SU-DHL-6 (cell line): Measurements from ENCODE around the gene KYAT1.

Source experiments
- H2AFZ ChIP-seq: fragments of 200-600 bp; sonication (generic); 2 replicates; pipeline ENCODE4 v1.6.1; 2014; ENCODE audit warnings: low read depth, mild to moderate bottlenecking, moderate library complexity, mixed read lengths, antibody characterized with exemption, low read length; ENCODE audit not compliant: severe bottlenecking
- H3F3A ChIP-seq: fragments of 200-600 bp; shearing (Covaris generic); 2 replicates; pipeline ENCODE4 v1.6.0; 2016; ENCODE audit warnings: antibody characterized with exemption, mild to moderate bottlenecking; ENCODE audit not compliant: insufficient read depth
- H3K27ac ChIP-seq: fragments of 200-600 bp; sonication (generic); 2 replicates; pipeline ENCODE4 v1.5.1; 2016; ENCODE audit warnings: low read depth, mild to moderate bottlenecking, low read length, moderate library complexity, mixed read lengths
- H3K27me3 ChIP-seq: fragments of 200-600 bp; sonication (generic), shearing (Covaris generic); 2 replicates; pipeline ENCODE4 v1.6.0; 2014; ENCODE audit warnings: mild to moderate bottlenecking, low read length
- H3K36me3 ChIP-seq: fragments of 200-600 bp; sonication (generic); 2 replicates; pipeline ENCODE4 v1.6.1; 2014; ENCODE audit warnings: mild to moderate bottlenecking, low read length, mixed read lengths
- H3K4me2 ChIP-seq: fragments of 300-600, 200-600 bp; shearing (Covaris generic), sonication (generic); 2 replicates; pipeline ENCODE4 v1.6.0; 2014; ENCODE audit warnings: low read length, low read depth, mild to moderate bottlenecking; ENCODE audit not compliant: poor library complexity, severe bottlenecking
- H3K4me3 ChIP-seq: fragments of 200-600 bp; sonication (generic); 2 replicates; pipeline ENCODE4 v1.5.1; 2014; ENCODE audit warnings: antibody characterized with exemption, low read length, mild to moderate bottlenecking, mixed read lengths; ENCODE audit not compliant: insufficient read depth, poor library complexity, severe bottlenecking
- H3K79me2 ChIP-seq: fragments of 200-600 bp; sonication (generic); 2 replicates; pipeline ENCODE4 v1.6.1; 2014; ENCODE audit warnings: mild to moderate bottlenecking, low read length, moderate library complexity; ENCODE audit not compliant: insufficient read depth
- H3K9ac ChIP-seq: fragments of 200-600 bp; sonication (generic); 2 replicates; pipeline ENCODE4 v1.7.0; 2014; ENCODE audit warnings: mild to moderate bottlenecking, low read length
- H3K9me2 ChIP-seq: fragments of 200-600 bp; sonication (generic); replicated peaks from 2 replicates; pipeline ENCODE4 v1.6.1; 2014; ENCODE audit warnings: low read length; ENCODE audit not compliant: insufficient read depth
- H3K9me3 ChIP-seq: fragments of 200-600 bp; sonication (generic); 2 replicates; pipeline ENCODE4 v1.6.1; 2014; ENCODE audit warnings: low read length, mixed read lengths; ENCODE audit not compliant: insufficient read depth
- H4K20me1 ChIP-seq: fragments of 200-600 bp; sonication (generic); 2 replicates; pipeline ENCODE4 v1.6.1; 2014; ENCODE audit warnings: low read depth, mild to moderate bottlenecking, antibody characterized with exemption, low read length, moderate library complexity, mixed read lengths
- EZH2phosphoT487 ChIP-seq: fragments of 200-600 bp; sonication (generic), shearing (Covaris generic); conservative IDR thresholded peaks from 2 replicates; pipeline ENCODE4 v1.6.1; 2018; ENCODE audit warnings: mild to moderate bottlenecking, antibody characterized with exemption, low read length, moderate library complexity, mixed read lengths
- TF ChIP-seq, protein P1 (sequence below): fragments of 200-600 bp; sonication (generic); IDR thresholded peaks from one replicate; pipeline ENCODE4 v1.5.1; 2017; ENCODE audit warnings: antibody characterized with exemption, mild to moderate bottlenecking, low read length, moderate library complexity; ENCODE audit not compliant: insufficient read depth, poor library complexity, severe bottlenecking

KYAT1 gene

DNA sequence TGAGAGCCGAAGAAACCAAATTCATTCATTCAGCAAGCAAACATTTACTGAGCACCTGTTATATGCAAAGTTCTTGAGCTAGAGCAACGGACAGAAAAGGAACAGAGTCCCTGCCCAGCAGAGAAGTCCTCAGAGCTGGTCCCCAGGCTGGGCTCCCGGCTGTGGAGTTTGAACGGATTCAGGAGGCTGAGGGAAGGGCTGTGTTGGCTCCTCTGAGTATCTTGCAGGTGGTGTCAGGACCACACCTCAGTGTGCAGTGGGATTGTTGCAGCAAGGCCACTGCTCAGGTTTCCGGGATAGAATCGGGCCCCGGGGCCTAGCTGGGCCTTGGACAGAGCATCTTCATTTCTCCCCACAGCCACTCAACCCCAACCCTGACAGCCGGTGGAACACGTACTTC lies 89.6 kb downstream of the KYAT1 start:
- H3K9me3 ChIP-seq, result no peaks in the 10 kb centered on the region
- H3K36me3 ChIP-seq, result no peaks in the 10 kb centered on the region
- no peaks in the 10 kb centered on the region for H3K27me3 ChIP-seq
- no peak overlapping the region for H2AFZ ChIP-seq
- H3F3A ChIP-seq, result no peaks in the 10 kb centered on the region
- H3K4me3 ChIP-seq, result no peak overlapping the region
- no peak overlapping the region for H3K4me2 ChIP-seq
- peaks cover 15% of the 10 kb centered on the region for H3K79me2 ChIP-seq
- TF ChIP-seq, protein P1, sequence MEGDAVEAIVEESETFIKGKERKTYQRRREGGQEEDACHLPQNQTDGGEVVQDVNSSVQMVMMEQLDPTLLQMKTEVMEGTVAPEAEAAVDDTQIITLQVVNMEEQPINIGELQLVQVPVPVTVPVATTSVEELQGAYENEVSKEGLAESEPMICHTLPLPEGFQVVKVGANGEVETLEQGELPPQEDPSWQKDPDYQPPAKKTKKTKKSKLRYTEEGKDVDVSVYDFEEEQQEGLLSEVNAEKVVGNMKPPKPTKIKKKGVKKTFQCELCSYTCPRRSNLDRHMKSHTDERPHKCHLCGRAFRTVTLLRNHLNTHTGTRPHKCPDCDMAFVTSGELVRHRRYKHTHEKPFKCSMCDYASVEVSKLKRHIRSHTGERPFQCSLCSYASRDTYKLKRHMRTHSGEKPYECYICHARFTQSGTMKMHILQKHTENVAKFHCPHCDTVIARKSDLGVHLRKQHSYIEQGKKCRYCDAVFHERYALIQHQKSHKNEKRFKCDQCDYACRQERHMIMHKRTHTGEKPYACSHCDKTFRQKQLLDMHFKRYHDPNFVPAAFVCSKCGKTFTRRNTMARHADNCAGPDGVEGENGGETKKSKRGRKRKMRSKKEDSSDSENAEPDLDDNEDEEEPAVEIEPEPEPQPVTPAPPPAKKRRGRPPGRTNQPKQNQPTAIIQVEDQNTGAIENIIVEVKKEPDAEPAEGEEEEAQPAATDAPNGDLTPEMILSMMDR, result no peak
- TF ChIP-seq EZH2phosphoT487, result no peak
- H3K27ac ChIP-seq, result no peak overlapping the region
- no peaks in the 10 kb centered on the region for H3K9me2 ChIP-seq
- no peaks in the 10 kb centered on the region for H4K20me1 ChIP-seq
- no peak overlapping the region for H3K9ac ChIP-seq

DNA sequence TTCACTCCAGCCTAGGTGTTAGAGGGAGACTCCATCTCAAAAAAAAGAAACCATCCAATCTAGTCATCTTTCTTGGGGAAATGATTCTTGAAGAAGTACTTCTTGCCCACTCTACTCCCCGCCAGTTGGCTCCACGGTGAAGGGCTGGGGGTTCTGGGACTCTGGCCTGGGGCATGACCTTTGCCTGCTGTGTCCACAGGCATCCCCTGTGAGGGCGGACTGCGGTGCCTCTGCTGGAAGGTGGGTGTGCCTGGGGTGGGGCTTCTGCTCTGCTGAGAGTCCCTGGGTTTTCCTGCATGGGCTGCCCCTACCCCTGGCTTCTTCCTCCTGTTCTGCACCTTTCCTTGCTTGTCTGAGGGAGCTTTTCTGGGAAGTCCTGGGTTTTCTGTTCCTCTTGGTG lies 91.2 kb downstream of the KYAT1 start:
- Histone ChIP-seq H3K9me3 (no peaks in the 10 kb centered on the region), H2AFZ (no peak overlapping the region), H3K4me3 (no peak overlapping the region), H3K9me2 (no peaks in the 10 kb centered on the region), H3F3A (no peaks in the 10 kb centered on the region), H3K36me3 (no peaks in the 10 kb centered on the region), H3K9ac (no peak overlapping the region), H3K27me3 (no peaks in the 10 kb centered on the region), H3K27ac (no peak overlapping the region), H3K79me2 (peaks cover 15% of the 10 kb centered on the region), H3K4me2 (no peak overlapping the region), H4K20me1 (no peaks in the 10 kb centered on the region)
- TF ChIP-seq, protein P1, result no peak
- no peak for TF ChIP-seq EZH2phosphoT487

DNA sequence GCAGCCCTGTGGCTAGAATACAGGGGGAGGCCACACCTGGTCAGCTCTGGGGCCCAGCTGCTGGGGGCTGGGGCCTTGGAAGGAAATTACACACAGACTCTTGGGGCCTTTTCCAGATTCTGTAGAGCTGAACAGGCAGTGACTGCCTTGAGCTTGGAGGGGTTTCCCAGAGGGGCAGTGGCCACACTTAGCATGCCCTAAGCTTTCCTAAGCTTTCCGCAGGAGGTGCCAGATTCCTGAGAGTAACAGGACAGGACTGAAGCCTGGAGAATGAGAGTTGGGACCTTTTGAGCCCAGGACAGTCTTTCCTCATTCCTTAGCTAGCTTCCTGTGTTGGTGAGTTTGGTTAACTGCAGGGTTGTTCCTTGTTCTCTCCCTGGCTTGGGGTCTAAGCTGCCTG lies 93.3 kb downstream of the KYAT1 start:
- Histone ChIP-seq H3K36me3 (no peaks in the 10 kb centered on the region), H3F3A (no peaks in the 10 kb centered on the region), H3K27ac (no peak overlapping the region), H3K4me3 (no peak overlapping the region), H3K27me3 (no peaks in the 10 kb centered on the region), H3K9me2 (no peaks in the 10 kb centered on the region), H4K20me1 (no peaks in the 10 kb centered on the region), H3K79me2 (peaks cover 15% of the 10 kb centered on the region), H3K9ac (peak overlapping the region; percentile 83), H3K4me2 (peak overlapping the region; percentile 81), H3K9me3 (no peaks in the 10 kb centered on the region), H2AFZ (no peak overlapping the region)
- no peak for TF ChIP-seq EZH2phosphoT487
- TF ChIP-seq, protein P1, result no peak

DNA sequence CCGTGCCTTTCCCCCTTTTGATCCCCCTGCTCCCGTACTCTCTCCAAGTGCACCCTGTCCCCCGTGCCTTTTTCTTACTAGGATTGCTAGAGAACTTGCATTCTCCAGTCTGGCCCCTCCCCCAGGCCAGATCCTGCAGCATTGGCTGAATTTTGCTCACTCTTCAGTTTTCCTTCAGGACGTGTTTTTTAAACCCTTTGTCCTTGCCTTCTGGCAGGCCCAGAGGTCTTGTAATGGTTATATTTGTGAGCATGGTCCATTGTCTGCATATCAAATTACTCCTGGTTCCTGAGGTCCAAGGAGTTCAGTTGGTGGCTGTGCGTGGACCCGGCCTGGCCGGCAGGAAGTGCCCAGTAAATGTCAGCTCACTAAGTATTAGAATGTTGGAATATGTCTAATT lies 94.1 kb downstream of the KYAT1 start:
- no peaks in the 10 kb centered on the region for H3K36me3 ChIP-seq
- peak overlapping the region; percentile 88 for H3K4me3 ChIP-seq
- no peaks in the 10 kb centered on the region for H4K20me1 ChIP-seq
- peak overlapping the region; percentile 20; the same call in 1 of the 2 replicates for H3K27ac ChIP-seq
- no peaks in the 10 kb centered on the region for H3F3A ChIP-seq
- H3K79me2 ChIP-seq, result peaks cover 15% of the 10 kb centered on the region
- no peaks in the 10 kb centered on the region for H3K9me3 ChIP-seq
- TF ChIP-seq, protein P1, result no peak
- TF ChIP-seq EZH2phosphoT487, result no peak
- H3K4me2 ChIP-seq, result peak overlapping the region; percentile 81
- peak overlapping the region; percentile 83 for H3K9ac ChIP-seq
- H2AFZ ChIP-seq, result peak overlapping the region; percentile 87
- H3K9me2 ChIP-seq, result no peaks in the 10 kb centered on the region
- no peaks in the 10 kb centered on the region for H3K27me3 ChIP-seq
